Neuron (in vitro differentiated cells): ENCODE results near the gene WDFY4.
A peak's percentile ranks its signal among the peaks of the same experiment; 100 is the strongest.

ENCODE experiments used
- H2AFZ ChIP-seq: one replicate; pipeline ENCODE4 v1.6.1; 2013; ENCODE audit warnings: low read depth, mild to moderate bottlenecking, inconsistent platforms, low read length, moderate library complexity
- H3K27me3 ChIP-seq: one replicate; pipeline ENCODE4 v1.6.1; 2013; ENCODE audit warnings: low read length; ENCODE audit not compliant: insufficient read depth
- H3K36me3 ChIP-seq: one replicate; pipeline ENCODE4 v1.6.1; 2013; ENCODE audit warnings: low read length; ENCODE audit not compliant: insufficient read depth
- H3K4me1 ChIP-seq: one replicate; pipeline ENCODE4 v1.6.1; 2013; ENCODE audit warnings: low read length; ENCODE audit not compliant: insufficient read depth
- H3K4me3 ChIP-seq: 2 replicates; pipeline ENCODE4 v1.5.1; 2013; ENCODE audit warnings: mild to moderate bottlenecking, low read length, moderate library complexity
- H3K9me3 ChIP-seq: one replicate; pipeline ENCODE4 v1.6.1; 2013; ENCODE audit warnings: low read length

The WDFY4 gene

DNA sequence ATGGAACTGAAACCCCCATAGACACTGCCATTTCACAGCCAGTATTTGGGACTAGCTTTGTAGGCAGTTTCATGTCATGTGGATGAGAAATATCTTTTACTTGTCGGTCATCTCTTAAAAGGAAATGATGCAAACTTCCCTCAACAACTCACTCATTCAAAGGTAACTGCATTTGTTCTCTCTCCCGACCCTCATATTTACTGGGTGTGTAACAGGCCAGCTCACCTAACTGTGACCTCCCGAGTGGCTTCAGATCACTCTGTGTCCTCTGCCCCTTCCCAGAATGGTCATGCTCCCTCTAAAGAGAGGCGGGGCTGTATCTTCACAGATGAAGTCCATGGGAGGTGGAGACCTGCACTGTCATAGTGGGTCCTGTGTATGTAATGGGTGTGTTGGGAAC lies 240.3 kb downstream of the WDFY4 start:
- Histone ChIP-seq H3K9me3 (no peaks in the 10 kb centered on the region), H3K4me1 (no peaks in the 10 kb centered on the region), H3K36me3 (no peaks in the 10 kb centered on the region)

DNA sequence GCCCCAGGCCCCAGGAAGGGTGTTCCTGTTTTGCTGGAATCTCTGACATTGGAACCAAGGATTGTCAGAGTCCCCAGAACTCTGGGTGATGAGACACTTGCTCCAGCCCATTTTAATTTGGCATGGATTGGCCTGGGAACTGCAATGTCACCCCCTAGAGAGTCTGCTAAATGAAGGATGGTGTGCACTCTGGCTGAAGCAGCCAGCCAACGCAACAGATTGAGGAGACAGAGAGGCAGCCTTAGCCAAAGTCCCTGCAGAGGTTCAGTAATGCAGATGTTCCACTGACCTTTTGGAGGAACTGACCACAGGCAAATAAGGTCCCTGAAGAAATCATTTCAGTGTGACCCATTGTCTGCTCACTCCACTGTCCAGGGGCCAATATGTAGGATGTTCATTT lies 241.6 kb downstream of the WDFY4 start:
- H3K36me3 ChIP-seq: no peaks in the 10 kb centered on the region
- no peaks in the 10 kb centered on the region for H3K9me3 ChIP-seq
- H3K4me1 ChIP-seq: no peaks in the 10 kb centered on the region
- no peak overlapping the region for H3K4me3 ChIP-seq
- H2AFZ ChIP-seq: no peak overlapping the region
- H3K27me3 ChIP-seq: no peaks in the 10 kb centered on the region

More for the DNA sequence above, 240.3 kb downstream of the WDFY4 start:
- no peak overlapping the region for H3K4me3 ChIP-seq
- H3K27me3 ChIP-seq: no peaks in the 10 kb centered on the region
- no peak overlapping the region for H2AFZ ChIP-seq

DNA sequence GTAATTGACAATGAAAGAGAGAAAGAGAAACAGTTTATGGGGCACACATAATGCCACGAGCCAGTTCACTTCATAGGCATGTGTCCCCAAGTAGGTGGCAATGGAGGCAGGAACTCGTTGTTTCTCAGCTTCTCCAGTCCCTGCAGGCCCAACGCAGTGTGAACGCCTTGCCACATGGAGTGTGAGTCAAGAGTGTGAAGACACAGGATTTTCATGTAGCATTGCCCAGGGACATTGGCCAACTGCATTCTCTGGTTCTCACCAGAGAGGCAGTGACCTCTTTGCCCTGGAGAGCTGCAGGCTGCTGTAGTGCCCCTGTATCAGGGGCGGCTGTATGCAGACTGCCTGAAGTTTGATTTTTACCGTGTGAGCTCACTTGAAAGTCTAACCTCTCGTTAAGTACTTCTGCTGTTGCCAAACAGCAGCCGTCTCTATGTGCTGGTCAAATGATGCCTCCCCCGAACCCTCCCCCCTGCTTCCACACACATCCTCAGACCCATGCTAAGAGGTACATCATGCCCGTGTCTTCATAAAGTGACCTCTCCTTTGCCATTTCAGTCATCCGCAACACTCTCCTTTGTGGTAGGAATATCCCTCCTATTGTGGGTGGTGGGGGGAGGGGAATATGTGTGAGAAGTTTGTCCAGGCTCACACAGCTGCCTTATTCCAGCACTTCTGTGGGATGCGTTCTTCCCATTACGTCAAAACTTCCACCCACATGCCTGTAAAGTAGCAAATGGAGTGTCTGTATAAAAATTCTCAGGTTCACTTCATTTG lies 242.3 kb downstream of the WDFY4 start:
- H3K4me3 ChIP-seq: no peak overlapping the region

DNA sequence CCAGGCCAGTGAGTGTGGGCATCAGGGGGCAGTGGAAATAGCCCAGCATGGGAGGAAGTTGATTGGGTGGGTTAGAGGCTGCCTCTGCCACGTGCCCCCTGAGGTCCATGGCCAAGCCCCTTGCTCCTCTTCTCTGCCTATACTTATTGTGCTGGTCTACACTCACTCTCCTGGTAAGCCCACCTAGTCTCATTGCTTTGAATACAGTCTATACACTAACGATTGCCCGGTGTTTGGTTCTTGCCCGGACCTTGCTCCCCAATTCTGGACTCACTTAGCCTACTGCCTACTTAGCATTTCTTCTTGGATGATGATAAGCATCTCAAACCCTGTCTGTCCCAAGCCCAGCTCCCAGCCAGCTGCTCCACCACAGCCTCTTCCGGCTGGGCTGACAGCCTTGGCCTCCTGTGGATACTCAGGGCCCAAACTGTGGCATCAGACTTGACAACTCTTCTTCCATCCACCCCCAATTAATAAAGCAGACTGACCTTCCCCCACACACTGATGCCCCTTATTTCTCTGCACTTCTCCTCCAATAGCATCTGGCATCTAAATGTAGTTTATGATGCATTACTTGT lies 244.8 kb downstream of the WDFY4 start:
- Histone ChIP-seq H2AFZ (no peak overlapping the region), H3K27me3 (no peaks in the 10 kb centered on the region), H3K36me3 (no peaks in the 10 kb centered on the region), H3K9me3 (no peaks in the 10 kb centered on the region), H3K4me1 (no peaks in the 10 kb centered on the region), H3K4me3 (no peak overlapping the region)

More for the DNA sequence above, 242.3 kb downstream of the WDFY4 start:
- no peaks in the 10 kb centered on the region for H3K9me3 ChIP-seq
- H2AFZ ChIP-seq: no peak overlapping the region
- no peaks in the 10 kb centered on the region for H3K36me3 ChIP-seq
- H3K27me3 ChIP-seq: no peaks in the 10 kb centered on the region
- no peaks in the 10 kb centered on the region for H3K4me1 ChIP-seq

DNA sequence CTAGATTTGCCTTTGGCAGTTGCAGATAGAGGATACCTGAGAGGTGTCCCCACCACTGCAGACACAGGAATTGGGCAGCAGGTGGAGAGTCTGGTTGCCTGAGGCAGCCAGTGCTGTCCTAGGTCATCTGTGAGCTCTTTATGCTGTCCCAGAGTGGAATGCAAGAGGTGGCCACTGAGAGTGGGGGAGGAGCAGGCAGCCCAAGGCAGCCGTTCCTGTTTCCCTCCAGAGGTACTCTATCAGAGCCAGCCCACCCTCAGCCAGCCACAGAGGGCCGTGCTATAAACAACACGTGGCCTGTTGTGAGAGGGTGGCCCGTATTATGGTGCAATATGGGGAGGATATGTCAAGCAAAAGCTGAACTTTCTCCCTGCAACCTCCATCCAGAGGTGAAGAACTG lies 246.5 kb downstream of the WDFY4 start:
- Histone ChIP-seq H3K27me3 (no peaks in the 10 kb centered on the region), H3K36me3 (no peaks in the 10 kb centered on the region), H3K4me1 (peaks cover 7% of the 10 kb centered on the region), H3K9me3 (no peaks in the 10 kb centered on the region), H3K4me3 (no peak overlapping the region), H2AFZ (no peak overlapping the region)

DNA sequence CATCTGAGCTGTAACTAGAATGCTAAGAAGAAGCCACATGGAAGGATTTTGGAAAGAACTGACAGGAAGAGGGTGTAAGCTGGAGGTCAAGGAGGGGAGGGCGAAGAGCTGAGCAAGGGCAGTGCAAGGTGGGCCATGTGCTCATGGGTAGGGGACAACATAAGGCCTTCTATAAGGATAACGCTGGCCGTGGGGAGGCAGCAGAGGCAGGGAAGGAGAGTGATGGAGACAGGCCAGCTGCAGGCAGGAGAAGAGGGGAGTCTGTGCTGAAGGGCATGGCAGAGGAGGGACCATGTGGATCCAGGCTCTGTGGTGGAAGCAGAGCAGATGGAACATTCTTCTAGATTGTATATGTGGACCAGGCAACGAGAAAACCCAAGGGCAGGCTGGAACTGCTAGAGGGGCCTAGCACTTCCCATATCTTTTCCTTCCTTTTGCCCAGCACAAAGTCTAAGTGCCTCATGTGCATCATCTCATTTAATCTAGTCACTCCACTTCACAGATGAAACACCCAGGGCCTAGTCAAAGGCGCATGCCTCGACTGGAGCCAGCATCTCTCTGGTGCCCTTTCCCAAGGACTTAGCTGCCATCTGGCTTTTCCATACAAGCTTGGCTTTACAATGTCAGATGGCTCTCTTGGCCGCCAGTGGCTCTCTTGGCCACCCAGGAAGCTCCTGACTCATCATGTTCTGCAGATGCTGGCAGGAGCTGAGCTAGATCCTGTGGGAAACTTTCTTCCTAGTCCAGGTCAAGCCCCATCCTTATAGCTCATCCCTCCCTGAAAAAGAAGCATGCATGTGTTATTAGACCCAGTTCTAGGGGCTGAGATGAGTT lies 248.4 kb downstream of the WDFY4 start:
- Histone ChIP-seq H3K27me3 (no peaks in the 10 kb centered on the region), H2AFZ (no peak overlapping the region)

DNA sequence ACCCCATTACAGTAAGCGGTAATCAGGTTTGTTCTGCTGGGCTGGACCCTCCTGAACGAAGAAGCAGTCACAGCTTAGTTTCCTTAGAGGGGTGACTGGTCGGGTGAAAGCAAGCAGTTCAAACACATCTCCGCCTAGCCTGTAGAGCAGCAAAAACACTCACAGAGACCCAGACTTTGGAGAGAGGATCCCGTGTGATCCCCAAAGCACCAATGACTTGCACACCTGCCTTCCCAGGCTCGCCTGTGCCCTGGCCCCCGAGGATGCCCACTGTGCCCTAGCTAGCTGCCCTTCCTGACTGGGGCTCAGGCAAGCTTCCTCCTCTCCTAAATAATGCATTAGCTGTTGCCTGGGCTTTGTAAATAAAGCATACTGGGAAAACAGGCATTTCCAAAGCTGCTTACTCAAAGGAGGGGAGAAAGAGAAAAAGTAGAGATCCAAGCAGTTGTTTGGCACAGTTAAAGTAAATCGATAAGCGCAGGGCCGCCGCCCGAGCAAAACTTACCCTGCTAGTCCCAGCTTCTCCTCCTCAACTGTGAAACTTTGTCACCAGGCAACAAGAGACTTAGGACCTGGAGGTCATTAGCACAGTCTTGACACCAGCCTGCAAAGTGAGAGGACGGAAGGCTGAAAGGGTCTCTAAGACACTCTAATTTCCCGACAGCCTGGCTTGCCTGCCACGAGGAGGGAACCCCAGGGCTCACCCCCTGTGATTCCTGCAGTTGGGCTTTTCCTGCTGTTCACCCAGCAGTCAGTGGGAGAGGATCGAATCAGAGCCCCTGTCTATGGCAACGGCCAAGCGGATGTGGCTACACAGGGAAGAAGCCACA lies 250.2 kb downstream of the WDFY4 start:
- peaks cover 7% of the 10 kb centered on the region for H3K4me1 ChIP-seq
- no peaks in the 10 kb centered on the region for H3K36me3 ChIP-seq
- no peaks in the 10 kb centered on the region for H3K9me3 ChIP-seq
- peak overlapping the region; percentile 18 for H2AFZ ChIP-seq
- H3K27me3 ChIP-seq: no peaks in the 10 kb centered on the region
- H3K4me3 ChIP-seq: no peak overlapping the region

More for the DNA sequence above, 248.4 kb downstream of the WDFY4 start:
- peaks cover 7% of the 10 kb centered on the region for H3K4me1 ChIP-seq
- no peaks in the 10 kb centered on the region for H3K9me3 ChIP-seq
- H3K36me3 ChIP-seq: no peaks in the 10 kb centered on the region
- H3K4me3 ChIP-seq: no peak overlapping the region

DNA sequence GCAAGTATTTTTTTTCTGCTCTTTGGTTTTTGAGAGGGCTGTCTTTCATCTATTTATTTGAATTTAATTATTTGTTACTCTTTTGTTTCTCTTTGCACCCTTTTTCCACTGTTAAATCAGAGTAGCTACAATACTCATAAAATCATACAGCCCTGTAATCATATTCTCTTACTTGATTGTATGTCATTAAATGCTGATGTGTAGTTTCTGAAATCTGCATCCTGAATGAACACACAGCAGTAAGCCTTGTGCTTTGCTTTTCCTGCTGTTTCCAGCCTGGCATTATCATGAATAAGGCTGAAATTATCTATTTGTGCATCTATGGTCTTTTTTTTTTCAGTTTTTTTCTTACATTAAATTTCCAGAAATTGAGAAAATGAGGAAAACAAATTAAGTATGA lies 250.9 kb downstream of the WDFY4 start:
- peak overlapping the region; percentile 18 for H2AFZ ChIP-seq
- no peaks in the 10 kb centered on the region for H3K9me3 ChIP-seq
- no peaks in the 10 kb centered on the region for H3K27me3 ChIP-seq
- H3K36me3 ChIP-seq: no peaks in the 10 kb centered on the region
- peaks cover 7% of the 10 kb centered on the region for H3K4me1 ChIP-seq
- no peak overlapping the region for H3K4me3 ChIP-seq

DNA sequence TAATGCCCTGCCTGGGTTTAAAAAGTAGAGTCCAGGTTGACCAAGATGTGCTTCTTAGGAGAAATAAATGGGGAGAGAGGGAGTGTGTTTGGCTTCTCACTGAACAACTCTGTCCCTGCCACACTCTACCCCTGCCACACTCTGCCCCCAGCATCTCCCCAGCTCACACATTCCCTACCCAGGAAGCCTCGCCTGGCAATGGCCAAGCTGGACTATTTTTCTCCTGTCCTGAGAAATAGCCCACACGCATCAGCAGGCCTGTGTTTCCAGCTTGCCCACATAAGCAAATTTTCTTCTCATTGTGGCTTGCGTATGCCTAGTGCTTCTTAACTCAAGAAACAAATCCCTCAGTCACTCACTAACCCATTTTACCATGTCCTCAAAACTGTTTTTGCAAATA lies 253.1 kb downstream of the WDFY4 start:
- H3K36me3 ChIP-seq: no peaks in the 10 kb centered on the region
- H3K4me3 ChIP-seq: no peak overlapping the region
- H3K4me1 ChIP-seq: peaks cover 13% of the 10 kb centered on the region
- no peaks in the 10 kb centered on the region for H3K9me3 ChIP-seq
- H3K27me3 ChIP-seq: no peaks in the 10 kb centered on the region
- H2AFZ ChIP-seq: no peak overlapping the region

DNA sequence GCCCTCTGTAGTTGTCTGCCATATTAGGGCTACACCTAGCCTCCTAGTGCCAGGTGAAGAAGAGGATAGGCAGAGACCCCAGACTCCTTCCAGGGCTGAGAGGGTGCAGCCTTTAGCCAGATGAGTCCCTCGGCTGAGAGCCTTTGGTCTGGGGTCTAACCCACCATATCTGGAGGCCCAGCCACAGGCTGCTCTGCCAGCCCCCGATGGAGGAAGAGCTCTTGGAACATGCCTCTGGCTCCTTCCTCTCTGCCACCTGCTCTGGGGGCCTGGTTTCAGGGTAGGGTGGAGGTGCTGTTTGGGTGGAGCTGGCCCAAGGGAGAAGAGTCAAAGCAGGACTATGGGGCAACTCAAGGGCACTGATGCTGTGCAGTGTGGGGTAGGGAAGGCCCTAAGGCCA lies 253.6 kb downstream of the WDFY4 start:
- H3K4me1 ChIP-seq: peaks cover 13% of the 10 kb centered on the region
- no peaks in the 10 kb centered on the region for H3K27me3 ChIP-seq
- no peak overlapping the region for H3K4me3 ChIP-seq
- no peaks in the 10 kb centered on the region for H3K36me3 ChIP-seq
- no peak overlapping the region for H2AFZ ChIP-seq
- no peaks in the 10 kb centered on the region for H3K9me3 ChIP-seq

DNA sequence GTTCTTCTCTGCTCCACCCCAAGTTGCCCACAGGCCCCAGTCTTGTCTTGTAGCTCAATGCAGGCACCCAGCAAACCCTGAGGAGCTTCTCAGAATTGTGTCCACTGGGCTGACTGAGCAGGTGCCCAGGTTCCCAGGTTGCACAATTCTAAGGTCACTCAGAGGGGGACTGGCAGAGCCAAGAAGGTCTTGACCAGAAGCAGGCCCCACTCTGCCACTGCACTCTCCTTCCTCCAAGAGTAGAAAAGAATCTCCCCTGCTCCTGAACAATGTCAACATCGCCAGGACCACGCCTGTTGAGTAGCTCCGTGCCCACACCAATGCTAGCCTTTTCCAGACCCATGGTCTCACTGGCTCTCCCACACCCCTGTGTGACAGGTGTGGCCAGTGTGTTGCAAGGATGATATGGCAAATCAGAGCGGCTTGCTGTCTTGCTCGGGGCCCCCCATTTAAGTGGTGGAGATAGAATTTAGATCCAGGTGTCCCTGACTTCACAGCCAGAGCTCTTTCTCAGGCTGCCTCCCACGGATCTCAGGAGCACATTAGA lies 254.4 kb downstream of the WDFY4 start:
- no peak overlapping the region for H3K4me3 ChIP-seq
- peaks cover 13% of the 10 kb centered on the region for H3K4me1 ChIP-seq
- H3K36me3 ChIP-seq: no peaks in the 10 kb centered on the region
- no peak overlapping the region for H2AFZ ChIP-seq
- no peaks in the 10 kb centered on the region for H3K27me3 ChIP-seq
- no peaks in the 10 kb centered on the region for H3K9me3 ChIP-seq

DNA sequence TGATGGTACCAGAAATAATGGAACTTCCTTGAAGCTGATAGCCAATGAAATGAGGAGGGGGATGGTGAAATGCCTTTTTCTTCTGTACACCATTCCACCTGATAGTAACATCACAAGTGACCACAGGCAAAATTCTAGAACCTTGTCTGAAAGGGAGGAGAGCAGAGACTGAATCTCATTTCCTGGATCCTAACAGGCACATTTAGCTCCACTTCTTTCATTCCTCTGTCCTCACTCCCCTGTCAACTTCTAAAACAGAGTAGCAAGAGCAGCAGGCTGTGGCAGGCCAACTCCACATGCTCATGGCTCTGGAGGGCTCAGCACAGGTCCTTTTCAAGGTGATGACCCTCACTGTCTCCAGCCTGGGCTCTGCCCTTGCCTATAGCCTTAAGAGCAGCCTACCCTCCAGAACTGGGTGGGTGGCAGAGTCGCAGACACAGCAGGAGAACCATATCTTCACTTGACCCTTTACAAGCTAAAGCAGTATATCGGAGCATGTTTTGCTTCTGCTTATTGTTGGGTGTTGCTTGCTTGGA lies 255.2 kb downstream of the WDFY4 start, which contains the start of gene LRRC18:
LRRC18 (minus strand) TSS at position 51 of the 536 bp plus-strand sequence. CDS start 25,685 bp downstream, outside the sequence.
- H3K4me3 ChIP-seq: no peak within 1 kb of the TSS
- H3K9me3 ChIP-seq: no peaks in the 10 kb centered on the region
- H3K36me3 ChIP-seq: no peaks in the 10 kb centered on the region
- no peaks in the 10 kb centered on the region for H3K27me3 ChIP-seq
- no peak within 1 kb of the TSS for H2AFZ ChIP-seq
- peaks cover 13% of the 10 kb centered on the region for H3K4me1 ChIP-seq
